ENCODE measurements around the gene MAST3. TPM values are rescaled to one million over a fixed set of nuclear protein-coding genes. Genes with fewer than 3 reads are reported as not detected.

Gene MAST3
- total and polyA plus RNA-seq, 2 of the 8 experiments (the other 6 are each of a cell fraction or from before 2014, with no cell fraction given), result 3.4 to 9.0 TPM

DNA sequence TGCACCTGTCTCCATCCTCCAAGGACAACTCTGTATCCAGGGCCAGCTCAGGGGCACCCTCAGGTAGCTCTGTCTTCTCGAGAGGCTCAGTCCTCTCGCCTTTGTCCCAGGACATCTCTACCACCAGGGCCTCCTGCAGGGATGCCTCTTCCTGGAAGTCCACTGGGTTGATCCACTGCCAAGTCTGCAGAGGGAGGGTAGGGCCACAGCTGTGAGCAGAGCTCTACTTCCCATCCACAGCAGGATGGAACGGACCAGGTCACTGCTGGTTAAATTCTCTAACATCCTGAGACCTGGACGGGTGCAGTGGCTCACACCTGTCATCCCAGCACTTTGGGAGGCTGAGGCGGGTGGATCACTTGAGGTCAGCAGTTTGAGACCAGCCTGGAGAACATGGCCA lies 37.7 kb upstream of the MAST3 start:
- FAIRE-seq, result no peak
- WGBS, 2 experiments (ENCODE audit: extremely low coverage in 1 of 2, insufficient coverage in 1 of 2, insufficient read length in 1 of 2, insufficient replicate concordance in 2 of 2, low coverage in 1 of 2, low lambda C conversion rate in 2 of 2, missing lambda C conversion rate in 1 of 2), result 79% methylated on average over 5 of the region's 5 CpGs; no CpG with 5 or more reads in 1 of the 2 experiments
- H3K4me2 ChIP-seq (ENCODE audit: insufficient read depth in 1 of 2, low read depth in 2 of 2, low read length in 2 of 2), result no peak overlapping the region
- H3K9me3 ChIP-seq (ENCODE audit: insufficient read depth in 2 of 2, low read depth in 1 of 2, low read length in 1 of 2), result no peaks in the 10 kb centered on the region
- no peak overlapping the region for H2BK20ac ChIP-seq (ENCODE audit: low read length)
- no peak overlapping the region for H4K5ac ChIP-seq (ENCODE audit: insufficient read length, low read depth, low read length)
- no peak overlapping the region for H3K4me3 ChIP-seq (ENCODE audit: extremely low read depth in 1 of 4, insufficient read depth in 2 of 4, low read depth in 3 of 4, low read length in 4 of 4)
- H3K9ac ChIP-seq (replicated peaks in 1 of 4; ENCODE audit: extremely low read depth in 1 of 4, low read depth in 3 of 4, low read length in 3 of 4), result no peak overlapping the region
- H4K8ac ChIP-seq (ENCODE audit: extremely low read depth, insufficient read depth, low read length), result no peak overlapping the region
- H3K79me2 ChIP-seq (ENCODE audit: control insufficient read depth in 1 of 2, insufficient read depth in 2 of 2, low read length in 2 of 2), result no peaks in the 10 kb centered on the region
- no peak overlapping the region for H3K14ac ChIP-seq (ENCODE audit: insufficient read length)
- no peak overlapping the region for H3K27ac ChIP-seq (ENCODE audit: low read depth, low read length)
- H3K18ac ChIP-seq (ENCODE audit: extremely low read depth, low read length), result no peak overlapping the region
- H3K79me1 ChIP-seq (ENCODE audit: low read depth, low read length), result no peaks in the 10 kb centered on the region
- no peaks in the 10 kb centered on the region for H4K20me1 ChIP-seq (replicated peaks in 1 of 2; ENCODE audit: control insufficient read depth in 1 of 2, insufficient read depth in 2 of 2, low read length in 2 of 2)
- no peak overlapping the region for H2AFZ ChIP-seq (ENCODE audit: low read length)
- no peaks in the 10 kb centered on the region for H3K27me3 ChIP-seq (replicated peaks in 1 of 4; ENCODE audit: control insufficient read depth in 3 of 4, extremely low read depth in 1 of 4, insufficient read depth in 3 of 4, low read length in 3 of 4)
- no peak for DNase-seq (ENCODE audit: low read depth in 1 of 2, low spot score in 2 of 2)
- H3K36me3 ChIP-seq (ENCODE audit: control insufficient read depth in 2 of 4, insufficient read depth in 4 of 4, low read length in 3 of 4), result no peaks in the 10 kb centered on the region
- H2BK12ac ChIP-seq (ENCODE audit: low read depth, low read length), result no peak overlapping the region
- H2BK5ac ChIP-seq (ENCODE audit: low read depth, low read length), result no peak overlapping the region
- ChIA-PET CTCF (ENCODE audit: partially characterized antibody) (interaction anchor here (0.6 to 3.6 kb wide), 16 partner anchors 11 to 807 kb away, joined by 3 to 34 read pairs (median 5); partner anchors contain the start of gene ARRDC2), POLR2A (ENCODE audit: partially characterized antibody) (interaction anchor here (1.5 kb wide), 1 partner anchor 117 kb away, joined by 3 read pairs; no protein-coding TSS in a partner anchor)
- H2AK5ac ChIP-seq (ENCODE audit: low read depth, low read length), result no peak overlapping the region
- H2BK120ac ChIP-seq (replicated peaks; ENCODE audit: low read depth, low read length), result no peak overlapping the region
- H3K56ac ChIP-seq (replicated peaks; ENCODE audit: insufficient read length, low read depth, low read length), result no peak overlapping the region
- H4K91ac ChIP-seq (replicated peaks; ENCODE audit: insufficient read length, low read length), result no peak overlapping the region
- H2BK15ac ChIP-seq (ENCODE audit: low read length), result no peak overlapping the region
- no peak overlapping the region for H3K23ac ChIP-seq (ENCODE audit: insufficient read length)
- H3K4me1 ChIP-seq (replicated peaks in 1 of 4; ENCODE audit: control insufficient read depth in 3 of 4, insufficient read depth in 4 of 4, low read length in 3 of 4), result 0 out of 7 replicates have a peak, but pooled peaks cover 0 to under 1% (median 0%) of the 10 kb centered on the region in 4 experiments
- no peak overlapping the region for H3K4ac ChIP-seq (replicated peaks; ENCODE audit: insufficient read length, low read depth, low read length)
- H3K23me2 ChIP-seq (ENCODE audit: low read depth, low read length), result peaks cover 2% of the 10 kb centered on the region; the same call in 1 of the 2 replicates
- TF ChIP-seq BRCA1 (IDR thresholded peaks at IDR 0.05; ENCODE audit: low read depth, low read length) (no peak), KDM1A (IDR thresholded peaks at IDR 0.05; ENCODE audit: borderline replicate concordance, low read length) (no peak), TAF7 (optimal IDR thresholded peaks at IDR 0.05; ENCODE audit: borderline replicate concordance, low read depth, low read length) (no peak)

Data from H1 (cell line).